Neural cell (in vitro differentiated cells): ENCODE results near the gene LTBP1.

Experiments
- EP300 ChIP-seq: fragments of 450-650 bp; conservative IDR thresholded peaks from 2 replicates; pipeline ENCODE4 v1.6.1; 2014; ENCODE audit warnings: antibody characterized with exemption, mild to moderate bottlenecking, moderate library complexity; ENCODE audit not compliant: poor library complexity, severe bottlenecking
- EZH2 ChIP-seq: fragments of 200-600, 300-800 bp; shearing (Covaris generic), sonication (generic); IDR thresholded peaks from 2 replicates; pipeline ENCODE4 v1.6.1; 2014; ENCODE audit warnings: antibody characterized with exemption, low read length, borderline replicate concordance, mild to moderate bottlenecking; ENCODE audit not compliant: insufficient read depth, poor library complexity, severe bottlenecking
- POLR2AphosphoS5 ChIP-seq: IDR thresholded peaks from 2 replicates; pipeline ENCODE4 v1.6.1; 2012
- RAD21 ChIP-seq: fragments of 450-650 bp; conservative IDR thresholded peaks from 2 replicates; pipeline ENCODE4 v1.6.1; 2014; ENCODE audit warnings: antibody characterized with exemption, mild to moderate bottlenecking, moderate library complexity
- REST ChIP-seq: IDR thresholded peaks from 2 replicates; pipeline ENCODE4 v1.6.1; 2012; ENCODE audit warnings: borderline replicate concordance
- SMC3 ChIP-seq: fragments of 450-650 bp; conservative IDR thresholded peaks from 2 replicates; pipeline ENCODE4 v1.6.1; 2014; ENCODE audit warnings: antibody characterized with exemption, mild to moderate bottlenecking, moderate library complexity; ENCODE audit not compliant: poor library complexity
- TAF1 ChIP-seq: IDR thresholded peaks from 2 replicates; pipeline ENCODE4 v1.6.1; 2012; ENCODE audit warnings: low read depth
- TF ChIP-seq, protein P1 (sequence below): fragments of 450-650 bp; IDR thresholded peaks from 2 replicates; pipeline ENCODE4 v1.5.1; 2014; ENCODE audit warnings: antibody characterized with exemption, mild to moderate bottlenecking, moderate library complexity; ENCODE audit not compliant: poor library complexity, severe bottlenecking

GRCh38 chr2:32925283-32925815 lies 21.4 kb upstream of the LTBP1 start:
- TF ChIP-seq REST (no peak), EZH2 (no peak), RAD21 (no peak), POLR2AphosphoS5 (no peak), EP300 (no peak), SMC3 (no peak), TAF1 (no peak)
- TF ChIP-seq, protein P1, sequence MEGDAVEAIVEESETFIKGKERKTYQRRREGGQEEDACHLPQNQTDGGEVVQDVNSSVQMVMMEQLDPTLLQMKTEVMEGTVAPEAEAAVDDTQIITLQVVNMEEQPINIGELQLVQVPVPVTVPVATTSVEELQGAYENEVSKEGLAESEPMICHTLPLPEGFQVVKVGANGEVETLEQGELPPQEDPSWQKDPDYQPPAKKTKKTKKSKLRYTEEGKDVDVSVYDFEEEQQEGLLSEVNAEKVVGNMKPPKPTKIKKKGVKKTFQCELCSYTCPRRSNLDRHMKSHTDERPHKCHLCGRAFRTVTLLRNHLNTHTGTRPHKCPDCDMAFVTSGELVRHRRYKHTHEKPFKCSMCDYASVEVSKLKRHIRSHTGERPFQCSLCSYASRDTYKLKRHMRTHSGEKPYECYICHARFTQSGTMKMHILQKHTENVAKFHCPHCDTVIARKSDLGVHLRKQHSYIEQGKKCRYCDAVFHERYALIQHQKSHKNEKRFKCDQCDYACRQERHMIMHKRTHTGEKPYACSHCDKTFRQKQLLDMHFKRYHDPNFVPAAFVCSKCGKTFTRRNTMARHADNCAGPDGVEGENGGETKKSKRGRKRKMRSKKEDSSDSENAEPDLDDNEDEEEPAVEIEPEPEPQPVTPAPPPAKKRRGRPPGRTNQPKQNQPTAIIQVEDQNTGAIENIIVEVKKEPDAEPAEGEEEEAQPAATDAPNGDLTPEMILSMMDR = no peak
